Kidney (tissue), 14 donors: ENCODE results near the gene RORB. TPM values are rescaled to one million over a fixed set of nuclear protein-coding genes. Genes with fewer than 3 reads are reported as not detected.

ENCODE experiments used
- DNase-seq, 5 donors: peaks; one replicate each; pipeline ENCODE4 v3.0.0-alpha.2; 2013 to 2020
- FAIRE-seq: peaks from 2 replicates; lab custom pipeline; 2012; peaks lifted over from hg19 to GRCh38; lab: Jason Lieb, UNC
- H3K27ac ChIP-seq, 2 donors: one replicate each; pipeline ENCODE4 v1.7.0; 2013; ENCODE audit warnings: low read depth in 2 of 2, low read length in 2 of 2, inconsistent platforms in 1 of 2
- H3K27me3 ChIP-seq: one replicate; pipeline ENCODE4 v1.7.1; 2013; ENCODE audit warnings: low read length, inconsistent platforms; ENCODE audit not compliant: control insufficient read depth, insufficient read depth
- H3K36me3 ChIP-seq, 3 donors: one replicate each; pipeline versions ENCODE4 v1.7.0 to v1.7.1; 2013; ENCODE audit warnings: low read length in 3 of 3, control low read depth in 1 of 3, inconsistent platforms in 1 of 3; ENCODE audit not compliant: insufficient read depth in 3 of 3, control insufficient read depth in 2 of 3
- H3K4me1 ChIP-seq, 3 donors: one replicate each; pipeline versions ENCODE4 v1.7.0 to v1.7.1; 2013; ENCODE audit warnings: low read length in 3 of 3, inconsistent platforms in 1 of 3, low read depth in 1 of 3; ENCODE audit not compliant: control insufficient read depth in 2 of 3, insufficient read depth in 2 of 3
- H3K4me3 ChIP-seq, 3 donors: one replicate each; pipeline versions ENCODE4 v1.7.0 to v1.8.1; 2013; ENCODE audit warnings: low read length in 3 of 3, control low read depth in 1 of 3, inconsistent platforms in 1 of 3
- H3K9ac ChIP-seq, 3 donors: one replicate each; pipeline versions ENCODE4 v1.7.0 to v1.7.1; 2013; ENCODE audit warnings: low read length in 3 of 3, control low read depth in 1 of 3, inconsistent platforms in 1 of 3
- H3K9me3 ChIP-seq, 3 donors: one replicate each; pipeline versions ENCODE4 v1.7.0 to v1.7.1; 2013; ENCODE audit warnings: low read length in 3 of 3, control low read depth in 1 of 3, inconsistent platforms in 1 of 3; ENCODE audit not compliant: control insufficient read depth in 2 of 3, insufficient read depth in 1 of 3
- intact Hi-C: fragments of 100-400 bp; cut with DNase I; formaldehyde crosslinking; loops from one replicate; pipeline ENCODE4 v1.11.1; 2022
- polyA plus RNA-seq: library from polyadenylated mRNA; stranded (reverse); fragments of 350-450 nt; fragmentation: Illumina TruSeq; extraction: RNeasy Lipid Tissue Mini Kit (QIAGEN cat#74804); gene quantifications from one replicate; pipeline ENCODE4 v1.2.3, GENCODE V29; 2014; ENCODE audit warnings: low read depth, low replicate concordance; ENCODE audit not compliant: insufficient read depth
- total RNA-seq: library from RNA; stranded (reverse); fragmentation: NEBNext Ultra II Directional; extraction: Animal tissue kit (Norgen Biotek cat#: 25700); gene quantifications from one replicate; pipeline ENCODE4 v1.2.1, GENCODE V29; 2021
- TF ChIP-seq, protein P1 (sequence below): IDR thresholded peaks from 3 replicates; pipeline ENCODE4 v1.5.1; 2012; ENCODE audit warnings: mild to moderate bottlenecking, moderate library complexity, borderline replicate concordance; ENCODE audit not compliant: insufficient read depth; ENCODE audit errors: extremely low read depth
- donor health status: control.
- donor health status: control.
- donor health status: control.
- donor health status: control.
- donor health status: control.
- donor health status: DM: yes; HTN: yes; CAD: no.
- donor health status: Normal renal cell carcinoma (clear cell type).

RORB gene
- total and polyA plus RNA-seq, 2 donors from 2014 or later: 0.11 to 0.41 TPM

DNA sequence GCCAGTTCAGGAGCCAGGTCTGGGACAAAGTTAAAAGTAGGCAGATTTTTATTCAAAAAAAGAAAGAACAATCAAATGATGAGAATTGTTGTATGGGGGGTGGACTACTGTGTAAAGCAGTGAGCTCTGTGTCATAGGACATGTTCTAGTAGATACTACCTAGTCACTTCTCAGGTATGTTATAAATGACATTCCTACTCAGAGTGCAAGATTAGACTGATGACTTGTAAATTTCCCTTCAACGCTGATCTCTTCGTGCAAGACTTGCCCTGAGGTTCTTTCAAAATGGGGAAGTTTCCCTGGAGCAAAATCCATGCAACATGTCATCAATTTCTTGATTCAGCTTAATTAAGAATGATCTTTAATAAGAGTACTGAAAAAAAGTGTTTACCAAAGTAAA, 175.1 kb downstream of the RORB start:
- H3K4me3 ChIP-seq: no peak overlapping the region
- H3K4me1 ChIP-seq: no peaks in the 10 kb centered on the region
- intact Hi-C loops: no loop called here
- DNase-seq (no peak), FAIRE-seq (no peak)
- H3K9me3 ChIP-seq: no peaks in the 10 kb centered on the region
- H3K27ac ChIP-seq: no peak overlapping the region
- H3K27me3 ChIP-seq: no peaks in the 10 kb centered on the region
- H3K9ac ChIP-seq: no peak overlapping the region
- TF ChIP-seq, protein P1, sequence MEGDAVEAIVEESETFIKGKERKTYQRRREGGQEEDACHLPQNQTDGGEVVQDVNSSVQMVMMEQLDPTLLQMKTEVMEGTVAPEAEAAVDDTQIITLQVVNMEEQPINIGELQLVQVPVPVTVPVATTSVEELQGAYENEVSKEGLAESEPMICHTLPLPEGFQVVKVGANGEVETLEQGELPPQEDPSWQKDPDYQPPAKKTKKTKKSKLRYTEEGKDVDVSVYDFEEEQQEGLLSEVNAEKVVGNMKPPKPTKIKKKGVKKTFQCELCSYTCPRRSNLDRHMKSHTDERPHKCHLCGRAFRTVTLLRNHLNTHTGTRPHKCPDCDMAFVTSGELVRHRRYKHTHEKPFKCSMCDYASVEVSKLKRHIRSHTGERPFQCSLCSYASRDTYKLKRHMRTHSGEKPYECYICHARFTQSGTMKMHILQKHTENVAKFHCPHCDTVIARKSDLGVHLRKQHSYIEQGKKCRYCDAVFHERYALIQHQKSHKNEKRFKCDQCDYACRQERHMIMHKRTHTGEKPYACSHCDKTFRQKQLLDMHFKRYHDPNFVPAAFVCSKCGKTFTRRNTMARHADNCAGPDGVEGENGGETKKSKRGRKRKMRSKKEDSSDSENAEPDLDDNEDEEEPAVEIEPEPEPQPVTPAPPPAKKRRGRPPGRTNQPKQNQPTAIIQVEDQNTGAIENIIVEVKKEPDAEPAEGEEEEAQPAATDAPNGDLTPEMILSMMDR: no peak
- H3K36me3 ChIP-seq: no peaks in the 10 kb centered on the region

DNA sequence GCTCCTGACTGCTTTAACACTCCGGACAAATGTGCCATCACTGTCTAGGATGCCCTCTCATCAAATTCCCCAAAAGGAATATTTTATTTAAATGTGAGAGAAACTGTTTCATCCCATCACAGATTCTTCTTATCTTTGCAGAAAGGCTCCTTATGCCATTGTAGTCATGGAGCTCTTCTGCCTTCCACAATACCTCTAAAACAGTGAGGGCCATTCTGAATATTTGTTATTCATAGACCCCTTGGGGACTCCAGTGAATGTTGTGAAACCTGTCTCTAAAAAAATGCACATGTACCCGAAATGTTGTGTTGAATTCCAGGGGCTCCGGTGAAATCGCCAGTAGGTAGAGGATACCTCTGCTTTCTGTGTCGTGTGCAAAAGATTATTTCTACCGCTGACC, 176.9 kb downstream of the RORB start:
- DNase-seq (no peak), FAIRE-seq (no peak)
- H3K9ac ChIP-seq: no peak overlapping the region
- no peak overlapping the region for H3K4me3 ChIP-seq
- H3K9me3 ChIP-seq: no peaks in the 10 kb centered on the region
- intact Hi-C loops: no loop called here
- no peak overlapping the region for H3K27ac ChIP-seq
- H3K36me3 ChIP-seq: no peaks in the 10 kb centered on the region
- H3K27me3 ChIP-seq: no peaks in the 10 kb centered on the region
- H3K4me1 ChIP-seq: no peaks in the 10 kb centered on the region
- TF ChIP-seq, protein P1: no peak

DNA sequence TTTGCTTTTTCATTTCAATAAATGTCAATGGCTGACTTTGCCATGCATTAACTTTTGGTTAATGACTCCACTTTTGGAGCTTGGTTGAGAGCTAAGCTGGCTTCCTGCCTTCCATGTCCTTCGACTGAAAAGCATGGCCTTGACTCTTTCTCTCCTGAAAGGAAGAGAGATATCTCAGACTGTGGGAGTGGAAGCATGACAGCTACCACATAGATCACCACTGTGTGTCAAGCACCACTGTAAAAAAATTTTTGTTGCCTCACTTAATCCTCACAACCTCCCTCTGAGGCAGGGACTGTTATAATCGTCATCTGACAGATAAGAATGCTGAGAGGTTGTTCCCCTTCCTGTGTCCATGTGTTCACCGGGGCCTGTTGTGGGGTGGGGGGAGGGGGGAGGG, 184.8 kb downstream of the RORB start:
- Histone ChIP-seq H3K36me3 (no peaks in the 10 kb centered on the region), H3K4me1 (no peaks in the 10 kb centered on the region), H3K9me3 (no peaks in the 10 kb centered on the region), H3K4me3 (no peak overlapping the region), H3K27ac (no peak overlapping the region), H3K9ac (no peak overlapping the region), H3K27me3 (no peaks in the 10 kb centered on the region)
- TF ChIP-seq, protein P1: no peak
- intact Hi-C loops: no loop called here
- DNase-seq (no peak), FAIRE-seq (no peak)

DNA sequence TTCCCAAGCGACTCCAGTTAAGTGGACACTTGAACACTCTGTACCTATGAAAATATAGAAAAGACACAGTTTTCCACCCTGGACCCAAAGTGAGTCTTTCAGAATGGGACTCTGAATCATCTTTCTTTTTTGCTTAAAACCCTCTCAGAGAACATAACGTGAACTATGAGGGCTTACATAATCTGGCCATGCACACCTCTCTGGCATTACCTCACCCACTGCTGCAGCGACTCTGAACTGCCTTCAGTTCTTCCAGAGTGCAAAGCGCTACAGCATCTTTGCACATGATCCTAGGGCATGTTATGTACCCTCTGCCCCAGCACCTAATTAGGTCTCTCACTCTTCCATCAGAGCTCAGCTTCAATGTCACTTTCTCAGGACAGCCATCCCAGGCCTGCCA, 186.2 kb downstream of the RORB start:
- Histone ChIP-seq H3K27ac (no peak overlapping the region), H3K4me3 (no peak overlapping the region), H3K9me3 (no peaks in the 10 kb centered on the region), H3K27me3 (no peaks in the 10 kb centered on the region), H3K9ac (no peak overlapping the region), H3K36me3 (no peaks in the 10 kb centered on the region), H3K4me1 (no peaks in the 10 kb centered on the region)
- intact Hi-C loops: no loop called here
- no peak for FAIRE-seq
- no peak for DNase-seq
- TF ChIP-seq, protein P1: no peak
